GM12865 (cell line): Measurements from ENCODE around the gene NUDT4B.
"Not testable (repeated sequence)": the region's sequence is repeated elsewhere in the genome, so short reads cannot be mapped to it uniquely, and the experiment has no call there.

ENCODE experiments used
- DNase-seq: peaks from one replicate; pipeline ENCODE4 v3.0.0; 2010; ENCODE audit warnings: low read depth
- H3K4me3 ChIP-seq: 2 replicates; pipeline ENCODE4 v1.5.1; 2011; ENCODE audit warnings: mild to moderate bottlenecking, low read depth, low read length, control low read depth

Gene NUDT4B

DNA sequence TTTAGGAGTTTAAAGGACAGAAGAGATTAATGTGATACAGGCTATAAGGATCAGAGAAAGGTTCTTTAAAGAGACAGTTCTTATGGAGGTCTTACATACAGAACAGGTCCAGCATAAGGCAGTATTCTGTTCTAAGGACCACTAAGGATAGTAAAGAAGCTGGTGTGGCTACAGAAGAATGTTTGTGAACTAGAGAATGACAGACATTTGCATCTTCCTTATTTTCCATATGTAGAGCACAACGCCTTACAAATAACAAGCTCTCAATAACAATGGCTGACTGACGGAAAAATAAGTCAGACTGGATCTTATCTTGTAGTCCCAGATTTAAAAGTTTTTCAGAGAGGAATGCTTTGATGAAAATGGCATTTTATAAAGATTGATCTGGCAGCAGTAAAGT is 26.7 kb downstream of the NUDT4B start:
- DNase-seq, H3K4me3 ChIP-seq: not testable (repeated sequence)

DNA sequence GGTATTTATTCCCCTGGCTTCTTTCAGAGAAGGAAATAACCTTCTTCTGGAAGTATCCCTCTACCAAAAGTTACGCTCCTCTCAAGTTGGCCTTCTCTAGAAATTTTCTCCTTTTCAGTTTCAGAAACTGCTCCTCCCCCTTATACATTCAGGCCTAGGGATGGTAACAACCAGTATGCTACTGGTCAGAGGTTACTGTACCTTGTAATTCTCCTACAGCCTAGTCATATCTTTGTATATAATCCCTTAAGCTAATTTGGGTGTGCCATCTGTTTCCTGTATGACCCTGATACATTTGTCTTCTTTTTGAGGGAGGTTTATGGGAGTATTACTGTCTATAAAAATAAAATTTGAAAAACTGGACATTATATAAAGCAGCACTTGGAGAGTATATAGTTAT is 29.1 kb downstream of the NUDT4B start:
- DNase-seq, H3K4me3 ChIP-seq: not testable (repeated sequence)

GRCh38 chr1:148780404-148780803 is 31.8 kb downstream of the NUDT4B start:
- DNase-seq, H3K4me3 ChIP-seq: not testable (repeated sequence)

DNA sequence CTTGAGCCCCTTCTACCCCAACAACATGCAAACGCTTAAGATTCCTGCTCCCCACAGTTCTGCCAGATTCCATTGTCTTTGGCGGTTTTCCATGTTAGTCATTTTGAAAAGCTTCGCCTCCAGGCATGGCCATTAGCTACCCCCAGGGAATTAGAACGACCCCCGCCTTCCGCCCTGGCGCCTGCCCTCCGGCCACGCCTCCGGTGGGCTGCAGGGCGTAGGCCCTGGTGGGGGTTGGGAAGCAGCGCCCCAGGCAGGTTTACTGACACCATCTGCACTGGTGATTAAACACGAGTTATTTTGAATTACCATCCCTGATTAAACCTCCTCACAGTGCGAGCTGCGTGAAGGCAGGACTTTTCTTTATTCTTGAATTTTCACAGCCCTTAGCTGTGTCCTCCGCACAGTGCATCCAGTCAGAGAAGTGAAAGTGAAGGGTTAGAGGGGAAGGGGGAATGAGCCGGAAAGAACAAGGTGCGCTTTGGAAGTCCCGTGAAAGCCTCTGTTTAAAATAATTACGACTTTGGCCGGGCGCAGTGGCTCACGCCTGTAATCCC is 43.0 kb downstream of the NUDT4B start:
- H3K4me3 ChIP-seq, DNase-seq: not testable (repeated sequence)

DNA sequence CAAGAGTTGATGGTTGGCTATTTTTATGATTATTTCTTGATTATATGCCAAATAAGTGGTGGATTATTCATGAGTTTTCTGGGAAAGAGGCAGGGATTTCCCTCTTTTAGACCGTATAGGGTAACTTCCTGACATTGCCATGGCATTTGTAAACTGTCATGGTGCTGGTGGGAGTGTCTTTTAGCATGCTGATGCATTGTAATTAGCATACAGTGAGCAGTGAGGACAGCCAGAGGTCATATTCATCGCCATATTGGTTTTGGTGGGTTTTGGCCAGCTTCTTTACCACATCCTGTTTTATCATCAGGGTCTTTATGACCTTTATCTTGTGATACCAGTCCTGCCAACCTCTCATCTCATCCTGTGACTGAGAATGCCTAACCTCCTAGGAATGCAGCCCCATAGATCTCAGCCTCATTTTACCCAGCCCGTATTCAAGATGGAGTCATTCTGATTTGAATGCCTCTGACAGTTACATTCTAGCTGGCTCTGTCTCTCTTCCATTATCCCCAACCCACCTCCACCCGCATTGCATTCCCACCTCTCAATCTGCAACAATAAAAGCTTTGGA is 45.3 kb downstream of the NUDT4B start:
- not testable (repeated sequence) for DNase-seq

More for the DNA sequence above, 45.3 kb downstream of the NUDT4B start:
- H3K4me3 ChIP-seq = not testable (repeated sequence)
